HepG2 (cell line): ENCODE data around the gene ZBTB4. TPM values are rescaled to one million over a fixed set of nuclear protein-coding genes. Genes with fewer than 3 reads are reported as not detected.

Experiments
- HMGA1 ChIP-seq: sonication (generic); formaldehyde crosslinking; conservative IDR thresholded peaks from 2 replicates; pipeline ENCODE4 v1.4.0; 2020; ENCODE audit warnings: missing genetic modification reagents
- IKZF1 ChIP-seq: fragments of 450-650 bp; IDR thresholded peaks from 2 replicates; pipeline ENCODE4 v1.7.1; 2016
- NPAS2 ChIP-seq: sonication (generic); formaldehyde crosslinking; IDR thresholded peaks from 2 replicates; pipeline ENCODE4 v1.8.0; 2022; ENCODE audit warnings: mild to moderate bottlenecking, missing genetic modification reagents, borderline replicate concordance
- RXRB ChIP-seq: IDR thresholded peaks from 2 replicates; pipeline ENCODE4 v1.6.1; 2016; ENCODE audit warnings: borderline replicate concordance, missing genetic modification reagents, missing compliant biosample characterization
- SALL1 ChIP-seq: sonication (generic); formaldehyde crosslinking; IDR thresholded peaks from 2 replicates; pipeline ENCODE4 v1.8.0; 2022; ENCODE audit warnings: mild to moderate bottlenecking, missing genetic modification reagents
- SOX13 ChIP-seq, 3 experiments: fragments of 450-650 bp in 1 of 3; sonication (generic) in 1 of 3; formaldehyde crosslinking in 1 of 3; IDR thresholded peaks in 2 of 3; conservative IDR thresholded peaks in 1 of 3; 2 replicates each; pipeline versions ENCODE4 v1.5.0 to v1.6.1; 2016 to 2020; ENCODE audit warnings: antibody characterized with exemption in 1 of 3, mild to moderate bottlenecking in 1 of 3, missing compliant biosample characterization in 1 of 3, missing genetic modification reagents in 1 of 3, moderate library complexity in 1 of 3
- SUZ12 ChIP-seq: fragments of 150-350 bp; IDR thresholded peaks from 2 replicates; pipeline ENCODE4 v1.6.1; 2014; ENCODE audit warnings: low read depth, low read length
- U2AF1 ChIP-seq: fragments of 200-400 bp; formaldehyde crosslinking; optimal IDR thresholded peaks from 2 replicates; pipeline ENCODE3; 2017; ENCODE audit warnings: mild to moderate bottlenecking, low read depth, low read length
- ZFP41 ChIP-seq: sonication (generic); formaldehyde crosslinking; IDR thresholded peaks from 2 replicates; pipeline ENCODE4 v1.4.0; 2020; ENCODE audit warnings: mild to moderate bottlenecking, missing genetic modification reagents, borderline replicate concordance
- ZSCAN31 ChIP-seq: sonication (generic); formaldehyde crosslinking; IDR thresholded peaks from 2 replicates; pipeline ENCODE4 v1.5.0; 2020; ENCODE audit warnings: low read depth, mild to moderate bottlenecking, missing genetic modification reagents
- polyA plus RNA-seq, 8 experiments: library from polyadenylated mRNA; depleted of rRNA in 3 of 8; stranded (reverse) in 7 of 8; unstranded in 1 of 8; fragments of >200 nt; fragmentation: Illumina TruSeq in 4 of 8; extraction: Trizol in 4 of 8; gene quantifications; 2 replicates each; pipeline versions ENCODE4 v1.2.1 to v1.2.3, GENCODE V29; 2011 to 2016; ENCODE audit warnings: low read depth in 4 of 8, missing spikeins in 1 of 8, mixed read lengths in 1 of 8; ENCODE audit not compliant: insufficient read depth in 1 of 8
- total RNA-seq, 5 experiments: library from RNA; depleted of rRNA; stranded (reverse); fragments of >200 nt; fragmentation: Illumina TruSeq; extraction: Trizol; gene quantifications; 2 replicates each; pipeline ENCODE4 v1.2.3, GENCODE V29; 2016; ENCODE audit warnings: low read depth in 1 of 5
- TF ChIP-seq, protein P1 (sequence below): sonication (generic); formaldehyde crosslinking; IDR thresholded peaks from one replicate; pipeline ENCODE4 v1.5.1; 2020; ENCODE audit warnings: mild to moderate bottlenecking, missing genetic modification reagents; ENCODE audit errors: not compliant biosample characterization
- TF ChIP-seq, protein P2 (sequence below): IDR thresholded peaks from 2 replicates; pipeline ENCODE4 v1.6.1; 2012; ENCODE audit warnings: low read length, improper control_type of control experiment
- TF ChIP-seq, protein P3 (sequence below): sonication (generic); formaldehyde crosslinking; IDR thresholded peaks from 2 replicates; pipeline ENCODE4 v1.5.0; 2020; ENCODE audit warnings: missing genetic modification reagents, mild to moderate bottlenecking, borderline replicate concordance
- TF ChIP-seq, protein P4 (sequence below): sonication (generic); formaldehyde crosslinking; IDR thresholded peaks from 2 replicates; pipeline ENCODE4 v1.5.1; 2020; ENCODE audit warnings: missing genetic modification reagents, mild to moderate bottlenecking, borderline replicate concordance

Gene ZBTB4
- total and polyA plus RNA-seq, 2 of the 13 experiments (the other 11 are each of a cell fraction or from before 2014, with no cell fraction given), result 4.3 to 7.4 TPM

DNA sequence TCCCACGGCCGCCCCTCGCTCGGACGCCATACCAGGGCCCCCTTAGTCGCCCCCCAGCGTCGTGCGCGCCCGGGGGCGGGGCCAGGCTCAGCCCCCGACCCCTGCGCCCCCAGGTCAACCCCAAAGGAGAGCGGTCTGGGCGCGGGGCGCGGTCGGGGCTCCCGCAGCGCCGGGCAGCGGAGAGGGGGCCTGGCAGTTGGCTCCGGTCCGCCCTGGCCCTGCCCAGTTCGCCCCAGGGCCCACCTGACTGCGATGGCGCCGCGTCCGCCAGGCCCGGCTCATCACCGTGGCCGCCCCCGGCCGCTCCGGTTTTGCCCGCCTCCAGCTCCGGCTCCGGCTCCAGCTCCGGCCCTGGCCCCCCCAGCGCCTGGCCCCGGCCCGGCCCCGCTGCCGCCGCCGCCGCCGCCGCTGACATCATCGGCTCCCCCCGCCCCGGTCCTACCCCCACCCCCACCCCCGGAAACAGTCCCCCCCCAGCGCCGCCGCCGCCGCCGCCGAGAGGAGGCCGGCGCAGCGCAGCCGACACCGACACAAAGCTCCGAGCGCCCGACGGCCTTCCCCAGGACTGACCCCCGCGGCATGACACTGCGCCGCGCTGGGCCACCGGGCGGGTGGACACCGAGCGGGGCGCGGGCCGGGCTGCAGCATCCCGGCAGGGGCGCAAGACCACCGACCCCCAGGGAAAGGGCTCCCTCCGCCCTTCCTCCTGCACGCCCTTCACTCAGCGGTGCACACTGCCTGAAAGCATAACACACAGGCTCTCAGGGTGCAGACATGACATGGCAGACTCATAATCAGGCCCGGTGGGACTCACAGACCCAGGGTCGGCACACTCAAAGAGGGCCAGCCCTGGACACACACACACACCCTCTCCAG lies at the start of gene ZBTB4 (continued):
- TF ChIP-seq, protein P1, sequence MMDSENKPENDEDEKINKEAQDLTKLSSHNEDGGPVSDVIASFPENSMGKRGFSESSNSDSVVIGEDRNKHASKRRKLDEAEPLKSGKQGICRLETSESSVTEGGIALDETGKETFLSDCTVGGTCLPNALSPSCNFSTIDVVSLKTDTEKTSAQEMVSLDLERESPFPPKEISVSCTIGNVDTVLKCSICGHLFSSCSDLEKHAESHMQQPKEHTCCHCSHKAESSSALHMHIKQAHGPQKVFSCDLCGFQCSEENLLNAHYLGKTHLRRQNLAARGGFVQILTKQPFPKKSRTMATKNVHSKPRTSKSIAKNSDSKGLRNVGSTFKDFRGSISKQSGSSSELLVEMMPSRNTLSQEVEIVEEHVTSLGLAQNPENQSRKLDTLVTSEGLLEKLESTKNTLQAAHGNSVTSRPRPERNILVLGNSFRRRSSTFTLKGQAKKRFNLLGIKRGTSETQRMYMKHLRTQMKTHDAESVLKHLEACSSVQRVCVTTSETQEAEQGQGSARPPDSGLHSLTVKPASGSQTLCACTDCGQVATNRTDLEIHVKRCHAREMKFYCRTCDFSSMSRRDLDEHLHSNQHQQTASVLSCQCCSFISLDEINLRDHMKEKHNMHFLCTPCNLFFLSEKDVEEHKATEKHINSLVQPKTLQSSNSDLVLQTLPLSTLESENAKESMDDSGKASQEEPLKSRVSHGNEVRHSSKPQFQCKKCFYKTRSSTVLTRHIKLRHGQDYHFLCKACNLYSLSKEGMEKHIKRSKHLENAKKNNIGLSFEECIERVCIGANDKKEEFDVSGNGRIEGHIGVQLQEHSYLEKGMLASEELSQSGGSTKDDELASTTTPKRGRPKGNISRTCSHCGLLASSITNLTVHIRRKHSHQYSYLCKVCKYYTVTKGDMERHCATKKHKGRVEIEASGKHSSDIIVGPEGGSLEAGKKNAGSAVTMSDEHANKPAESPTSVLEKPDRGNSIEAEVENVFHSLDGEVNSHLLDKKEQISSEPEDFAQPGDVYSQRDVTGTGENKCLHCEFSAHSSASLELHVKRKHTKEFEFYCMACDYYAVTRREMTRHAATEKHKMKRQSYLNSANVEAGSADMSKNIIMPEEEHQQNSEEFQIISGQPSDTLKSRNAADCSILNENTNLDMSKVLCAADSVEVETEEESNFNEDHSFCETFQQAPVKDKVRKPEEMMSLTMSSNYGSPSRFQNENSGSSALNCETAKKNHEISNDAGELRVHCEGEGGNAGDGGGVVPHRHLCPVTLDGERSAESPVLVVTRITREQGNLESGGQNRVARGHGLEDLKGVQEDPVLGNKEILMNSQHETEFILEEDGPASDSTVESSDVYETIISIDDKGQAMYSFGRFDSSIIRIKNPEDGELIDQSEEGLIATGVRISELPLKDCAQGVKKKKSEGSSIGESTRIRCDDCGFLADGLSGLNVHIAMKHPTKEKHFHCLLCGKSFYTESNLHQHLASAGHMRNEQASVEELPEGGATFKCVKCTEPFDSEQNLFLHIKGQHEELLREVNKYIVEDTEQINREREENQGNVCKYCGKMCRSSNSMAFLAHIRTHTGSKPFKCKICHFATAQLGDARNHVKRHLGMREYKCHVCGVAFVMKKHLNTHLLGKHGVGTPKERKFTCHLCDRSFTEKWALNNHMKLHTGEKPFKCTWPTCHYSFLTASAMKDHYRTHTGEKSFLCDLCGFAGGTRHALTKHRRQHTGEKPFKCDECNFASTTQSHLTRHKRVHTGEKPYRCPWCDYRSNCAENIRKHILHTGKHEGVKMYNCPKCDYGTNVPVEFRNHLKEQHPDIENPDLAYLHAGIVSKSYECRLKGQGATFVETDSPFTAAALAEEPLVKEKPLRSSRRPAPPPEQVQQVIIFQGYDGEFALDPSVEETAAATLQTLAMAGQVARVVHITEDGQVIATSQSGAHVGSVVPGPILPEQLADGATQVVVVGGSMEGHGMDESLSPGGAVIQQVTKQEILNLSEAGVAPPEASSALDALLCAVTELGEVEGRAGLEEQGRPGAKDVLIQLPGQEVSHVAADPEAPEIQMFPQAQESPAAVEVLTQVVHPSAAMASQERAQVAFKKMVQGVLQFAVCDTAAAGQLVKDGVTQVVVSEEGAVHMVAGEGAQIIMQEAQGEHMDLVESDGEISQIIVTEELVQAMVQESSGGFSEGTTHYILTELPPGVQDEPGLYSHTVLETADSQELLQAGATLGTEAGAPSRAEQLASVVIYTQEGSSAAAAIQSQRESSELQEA (CRISPR knock-in tag), result no peak
- TF ChIP-seq ZFP41 (CRISPR knock-in tag) (no peak), SOX13 (IDR thresholded peaks at IDR 0.05) (no peak), SOX13 (CRISPR knock-in tag; conservative IDR thresholded peaks at IDR 0.05 in 1 of 2, IDR thresholded peaks at IDR 0.05 in 1 of 2) (no peak), HMGA1 (CRISPR knock-in tag) (no peak), ZSCAN31 (CRISPR knock-in tag) (peak; percentile 74; the same call in 1 of the 2 replicates), U2AF1 (no peak), IKZF1 (no peak), RXRB (CRISPR knock-in tag) (no peak), SUZ12 (no peak), SALL1 (CRISPR knock-in tag) (peak; percentile 67), NPAS2 (no peak)
- TF ChIP-seq, protein P2, sequence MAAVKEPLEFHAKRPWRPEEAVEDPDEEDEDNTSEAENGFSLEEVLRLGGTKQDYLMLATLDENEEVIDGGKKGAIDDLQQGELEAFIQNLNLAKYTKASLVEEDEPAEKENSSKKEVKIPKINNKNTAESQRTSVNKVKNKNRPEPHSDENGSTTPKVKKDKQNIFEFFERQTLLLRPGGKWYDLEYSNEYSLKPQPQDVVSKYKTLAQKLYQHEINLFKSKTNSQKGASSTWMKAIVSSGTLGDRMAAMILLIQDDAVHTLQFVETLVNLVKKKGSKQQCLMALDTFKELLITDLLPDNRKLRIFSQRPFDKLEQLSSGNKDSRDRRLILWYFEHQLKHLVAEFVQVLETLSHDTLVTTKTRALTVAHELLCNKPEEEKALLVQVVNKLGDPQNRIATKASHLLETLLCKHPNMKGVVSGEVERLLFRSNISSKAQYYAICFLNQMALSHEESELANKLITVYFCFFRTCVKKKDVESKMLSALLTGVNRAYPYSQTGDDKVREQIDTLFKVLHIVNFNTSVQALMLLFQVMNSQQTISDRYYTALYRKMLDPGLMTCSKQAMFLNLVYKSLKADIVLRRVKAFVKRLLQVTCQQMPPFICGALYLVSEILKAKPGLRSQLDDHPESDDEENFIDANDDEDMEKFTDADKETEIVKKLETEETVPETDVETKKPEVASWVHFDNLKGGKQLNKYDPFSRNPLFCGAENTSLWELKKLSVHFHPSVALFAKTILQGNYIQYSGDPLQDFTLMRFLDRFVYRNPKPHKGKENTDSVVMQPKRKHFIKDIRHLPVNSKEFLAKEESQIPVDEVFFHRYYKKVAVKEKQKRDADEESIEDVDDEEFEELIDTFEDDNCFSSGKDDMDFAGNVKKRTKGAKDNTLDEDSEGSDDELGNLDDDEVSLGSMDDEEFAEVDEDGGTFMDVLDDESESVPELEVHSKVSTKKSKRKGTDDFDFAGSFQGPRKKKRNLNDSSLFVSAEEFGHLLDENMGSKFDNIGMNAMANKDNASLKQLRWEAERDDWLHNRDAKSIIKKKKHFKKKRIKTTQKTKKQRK, result no peak
- TF ChIP-seq, protein P3, sequence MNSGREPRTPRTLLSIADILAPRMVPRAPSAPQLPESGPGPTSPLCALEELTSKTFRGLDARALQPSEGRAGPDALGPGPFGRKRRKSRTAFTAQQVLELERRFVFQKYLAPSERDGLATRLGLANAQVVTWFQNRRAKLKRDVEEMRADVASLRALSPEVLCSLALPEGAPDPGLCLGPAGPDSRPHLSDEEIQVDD (CRISPR knock-in tag), result no peak
- TF ChIP-seq, protein P4, sequence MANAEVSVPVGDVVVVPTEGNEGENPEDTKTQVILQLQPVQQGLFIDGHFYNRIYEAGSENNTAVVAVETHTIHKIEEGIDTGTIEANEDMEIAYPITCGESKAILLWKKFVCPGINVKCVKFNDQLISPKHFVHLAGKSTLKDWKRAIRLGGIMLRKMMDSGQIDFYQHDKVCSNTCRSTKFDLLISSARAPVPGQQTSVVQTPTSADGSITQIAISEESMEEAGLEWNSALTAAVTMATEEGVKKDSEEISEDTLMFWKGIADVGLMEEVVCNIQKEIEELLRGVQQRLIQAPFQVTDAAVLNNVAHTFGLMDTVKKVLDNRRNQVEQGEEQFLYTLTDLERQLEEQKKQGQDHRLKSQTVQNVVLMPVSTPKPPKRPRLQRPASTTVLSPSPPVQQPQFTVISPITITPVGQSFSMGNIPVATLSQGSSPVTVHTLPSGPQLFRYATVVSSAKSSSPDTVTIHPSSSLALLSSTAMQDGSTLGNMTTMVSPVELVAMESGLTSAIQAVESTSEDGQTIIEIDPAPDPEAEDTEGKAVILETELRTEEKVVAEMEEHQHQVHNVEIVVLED (CRISPR knock-in tag), result no peak
